OCI-LY1 (cell line): ENCODE data around the gene MED22.
"Not testable (repeated sequence)": the region's sequence is repeated elsewhere in the genome, so short reads cannot be mapped to it uniquely, and the experiment has no call there.

Source experiments
- H2AFZ ChIP-seq: fragments of 200-600 bp; sonication (generic), shearing (Covaris generic); 2 replicates; pipeline ENCODE4 v1.6.0; 2014; ENCODE audit warnings: antibody characterized with exemption, mild to moderate bottlenecking, low read length
- H3F3A ChIP-seq: fragments of 200-600 bp; sonication (generic), shearing (Covaris generic); 2 replicates; pipeline ENCODE4 v1.6.0; 2014; ENCODE audit warnings: mild to moderate bottlenecking, antibody characterized with exemption, low read length, moderate library complexity; ENCODE audit not compliant: insufficient read depth
- H3K27ac ChIP-seq: fragments of 200-600 bp; sonication (generic); 2 replicates; pipeline ENCODE4 v1.5.1; 2014; ENCODE audit warnings: low read length, mixed run types, mild to moderate bottlenecking, low read depth; ENCODE audit not compliant: poor library complexity, severe bottlenecking
- H3K27me3 ChIP-seq: fragments of 200-600 bp; sonication (generic); 2 replicates; pipeline ENCODE4 v1.6.0; 2014; ENCODE audit warnings: antibody characterized with exemption, mild to moderate bottlenecking, low read length, moderate library complexity; ENCODE audit not compliant: insufficient read depth
- H3K36me3 ChIP-seq: fragments of 200-600 bp; sonication (generic); 2 replicates; pipeline ENCODE4 v1.6.1; 2014; ENCODE audit warnings: mild to moderate bottlenecking, antibody characterized with exemption, low read length, moderate library complexity, mixed read lengths; ENCODE audit not compliant: insufficient read depth
- H3K4me1 ChIP-seq: fragments of 200-600 bp; sonication (generic); 2 replicates; pipeline ENCODE4 v1.5.1; 2014; ENCODE audit warnings: mild to moderate bottlenecking, low read length, moderate library complexity; ENCODE audit not compliant: insufficient read depth, severe bottlenecking
- H3K4me2 ChIP-seq: fragments of 200-600 bp; sonication (generic), shearing (Covaris generic); 2 replicates; pipeline ENCODE4 v1.6.1; 2014; ENCODE audit warnings: low read length
- H3K4me3 ChIP-seq: fragments of 200-600 bp; sonication (generic); 2 replicates; pipeline ENCODE4 v1.5.1; 2014; ENCODE audit warnings: low read length, low read depth, mild to moderate bottlenecking, mixed read lengths; ENCODE audit not compliant: poor library complexity, severe bottlenecking
- H3K79me2 ChIP-seq: fragments of 200-600 bp; shearing (Covaris generic); 2 replicates; pipeline ENCODE4 v1.6.1; 2016; ENCODE audit warnings: mixed run types, low read length, mixed read lengths; ENCODE audit not compliant: insufficient read depth
- H3K9ac ChIP-seq: fragments of 200-600 bp; sonication (generic), shearing (Covaris generic); 2 replicates; pipeline ENCODE4 v1.6.1; 2014; ENCODE audit warnings: mild to moderate bottlenecking, low read length, mixed read lengths
- H3K9me2 ChIP-seq: fragments of 200-600 bp; sonication (generic), shearing (Covaris generic); 2 replicates; pipeline ENCODE4 v1.6.1; 2014; ENCODE audit warnings: low read depth, mild to moderate bottlenecking, low read length, mixed read lengths
- H3K9me3 ChIP-seq: fragments of 200-600 bp; shearing (Covaris generic); 2 replicates; pipeline ENCODE4 v1.6.1; 2014; ENCODE audit warnings: low read length, mixed read lengths
- H4K20me1 ChIP-seq: fragments of 200-600 bp; sonication (generic), shearing (Covaris generic); 2 replicates; pipeline ENCODE4 v1.6.0; 2016; ENCODE audit warnings: mild to moderate bottlenecking, low read length; ENCODE audit not compliant: insufficient read depth
- CTCF ChIP-seq: fragments of 200-600 bp; sonication (generic), shearing (Covaris generic); IDR thresholded peaks from 2 replicates; pipeline ENCODE4 v1.5.1; 2017; ENCODE audit warnings: mild to moderate bottlenecking, antibody characterized with exemption, low read length, moderate library complexity, mixed read lengths
- EZH2 ChIP-seq: fragments of 200-600 bp; sonication (generic), shearing (Covaris generic); IDR thresholded peaks from 2 replicates; pipeline ENCODE4 v1.8.0; 2017; ENCODE audit warnings: borderline replicate concordance, mixed run types, mild to moderate bottlenecking, antibody characterized with exemption, low read length, moderate library complexity, mixed read lengths

Gene MED22

GRCh38 chr9:133303266-133304157 lies 44.4 kb downstream of the MED22 start:
- no peaks in the 10 kb centered on the region for H3K36me3 ChIP-seq
- no peaks in the 10 kb centered on the region for H3K9me3 ChIP-seq
- H3K4me3 ChIP-seq: no peak overlapping the region
- H3K27ac ChIP-seq: no peak overlapping the region
- H3K9me2 ChIP-seq: no peaks in the 10 kb centered on the region
- no peaks in the 10 kb centered on the region for H3K4me1 ChIP-seq
- H2AFZ ChIP-seq: no peak overlapping the region
- no peaks in the 10 kb centered on the region for H4K20me1 ChIP-seq
- H3K4me2 ChIP-seq: no peak overlapping the region
- H3K9ac ChIP-seq: no peak overlapping the region
- H3F3A ChIP-seq: no peaks in the 10 kb centered on the region
- peaks cover 9% of the 10 kb centered on the region; the same call in 1 of the 2 replicates for H3K27me3 ChIP-seq
- H3K79me2 ChIP-seq: no peaks in the 10 kb centered on the region
- TF ChIP-seq CTCF: no peak
- TF ChIP-seq EZH2: no peak

- no peaks in the 10 kb centered on the region for H3K36me3 ChIP-seq
- H4K20me1 ChIP-seq: no peaks in the 10 kb centered on the region
- H2AFZ ChIP-seq: no peak overlapping the region
- H3K79me2 ChIP-seq: no peaks in the 10 kb centered on the region
- no peaks in the 10 kb centered on the region for H3K9me3 ChIP-seq
- no peak overlapping the region for H3K27ac ChIP-seq
- no peak overlapping the region for H3K4me3 ChIP-seq
- H3K27me3 ChIP-seq: peaks cover 9% of the 10 kb centered on the region; the same call in 1 of the 2 replicates
- TF ChIP-seq CTCF (no peak), EZH2 (no peak)
- no peak overlapping the region for H3K4me2 ChIP-seq
- H3K9ac ChIP-seq: no peak overlapping the region
- no peaks in the 10 kb centered on the region for H3F3A ChIP-seq
- no peaks in the 10 kb centered on the region for H3K9me2 ChIP-seq
- no peaks in the 10 kb centered on the region for H3K4me1 ChIP-seq
These were observed 46.4 kb downstream of the MED22 start for GRCh38 chr9:133301253-133302230.

- not testable (repeated sequence) for H3K9me3 ChIP-seq, H3K9me2 ChIP-seq, H3K27me3 ChIP-seq, H3K4me3 ChIP-seq, H4K20me1 ChIP-seq, H3K36me3 ChIP-seq, H3F3A ChIP-seq, H3K4me1 ChIP-seq, H3K79me2 ChIP-seq, H2AFZ ChIP-seq, H3K4me2 ChIP-seq, H3K9ac ChIP-seq, H3K27ac ChIP-seq
These were observed 47.9 kb downstream of the MED22 start for GRCh38 chr9:133299996-133300395.
